Activated naive CD4-positive, alpha-beta T cell treated with Interleukin-2 at 50 U/mL for 16 hours (primary cell): ENCODE data around the gene BAIAP2.
"Not testable (repeated sequence)": the region's sequence is repeated elsewhere in the genome, so short reads cannot be mapped to it uniquely, and the experiment has no call there.

Experiments
- DNase-seq: peaks from one replicate; pipeline ENCODE4 v3.0.0-alpha.2; 2020

BAIAP2 gene

DNA sequence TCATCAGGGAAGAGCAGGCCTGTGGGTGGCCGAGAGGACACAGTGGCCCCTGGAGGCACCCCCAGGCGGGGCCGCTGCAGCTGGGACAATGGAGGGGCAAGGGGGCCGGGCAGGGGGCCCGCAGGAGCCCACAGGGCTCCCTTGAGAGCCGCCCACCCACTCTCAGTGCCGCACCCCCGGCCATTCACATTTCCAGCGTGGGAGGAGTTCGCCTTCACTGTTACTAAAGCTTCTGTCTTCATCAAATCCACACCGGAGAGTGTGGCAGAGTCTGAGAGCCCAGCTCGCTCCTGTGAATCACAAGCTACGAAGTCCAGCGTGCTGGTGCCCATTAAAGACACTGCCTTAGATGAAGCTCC, 109.5 kb downstream of the BAIAP2 start:
- DNase-seq: no peak

DNA sequence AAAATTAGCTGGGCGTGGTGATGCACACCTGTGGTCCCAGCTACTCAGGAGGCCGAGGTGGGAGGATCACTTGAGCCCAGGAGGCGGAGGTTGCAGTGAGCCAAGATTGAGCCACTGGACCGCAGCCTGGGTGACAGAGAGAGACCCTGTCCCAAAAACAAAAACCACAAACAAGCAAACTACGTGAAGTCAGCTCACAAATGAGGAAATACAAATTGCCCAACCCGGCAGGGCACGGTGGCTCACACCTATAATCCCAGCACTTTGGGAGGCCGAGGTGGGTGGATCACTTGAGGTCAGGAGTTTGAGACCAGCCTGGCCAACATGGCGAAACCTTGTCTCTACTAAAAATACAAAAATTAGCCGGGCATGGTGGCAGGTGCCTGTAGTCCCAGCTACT, 111.3 kb downstream of the BAIAP2 start:
- not testable (repeated sequence) for DNase-seq

DNA sequence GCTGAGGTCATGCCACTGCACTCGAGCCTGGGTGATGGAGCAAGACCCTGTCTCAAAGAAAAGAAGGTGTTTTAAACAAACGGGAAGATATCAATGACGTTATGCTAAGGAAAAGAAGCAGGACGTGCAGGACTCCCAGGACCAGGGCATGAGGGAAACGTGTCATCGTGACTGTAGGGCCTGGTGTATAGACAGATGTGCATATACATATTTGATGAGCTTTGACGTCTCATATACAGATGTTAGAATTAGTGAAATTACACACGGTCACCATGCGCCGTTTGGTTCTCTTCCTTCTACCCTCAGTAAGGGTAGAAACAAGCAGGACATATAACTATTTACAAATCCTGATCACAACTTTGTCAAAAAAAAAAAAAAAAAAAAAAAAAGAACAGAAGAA, 112.8 kb downstream of the BAIAP2 start:
- no peak for DNase-seq

DNA sequence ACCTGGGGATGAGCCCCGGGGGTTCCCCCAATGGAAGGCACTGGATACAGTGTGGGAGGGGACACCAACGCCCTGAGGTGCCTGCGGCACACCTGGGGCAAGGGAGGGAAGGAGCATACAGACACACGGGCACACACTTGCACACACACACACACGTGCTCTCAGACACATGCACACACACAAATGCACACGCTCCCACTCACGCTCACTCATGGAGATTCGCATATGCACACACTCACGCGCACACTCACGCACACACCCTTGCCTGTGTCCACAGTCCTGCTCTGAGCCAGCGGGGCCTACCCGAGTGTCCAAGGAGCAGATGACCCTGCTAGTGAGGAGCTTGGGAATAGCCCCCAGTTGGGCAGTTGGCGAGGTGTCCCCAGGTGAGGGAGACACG, 113.6 kb downstream of the BAIAP2 start:
- no peak for DNase-seq

DNA sequence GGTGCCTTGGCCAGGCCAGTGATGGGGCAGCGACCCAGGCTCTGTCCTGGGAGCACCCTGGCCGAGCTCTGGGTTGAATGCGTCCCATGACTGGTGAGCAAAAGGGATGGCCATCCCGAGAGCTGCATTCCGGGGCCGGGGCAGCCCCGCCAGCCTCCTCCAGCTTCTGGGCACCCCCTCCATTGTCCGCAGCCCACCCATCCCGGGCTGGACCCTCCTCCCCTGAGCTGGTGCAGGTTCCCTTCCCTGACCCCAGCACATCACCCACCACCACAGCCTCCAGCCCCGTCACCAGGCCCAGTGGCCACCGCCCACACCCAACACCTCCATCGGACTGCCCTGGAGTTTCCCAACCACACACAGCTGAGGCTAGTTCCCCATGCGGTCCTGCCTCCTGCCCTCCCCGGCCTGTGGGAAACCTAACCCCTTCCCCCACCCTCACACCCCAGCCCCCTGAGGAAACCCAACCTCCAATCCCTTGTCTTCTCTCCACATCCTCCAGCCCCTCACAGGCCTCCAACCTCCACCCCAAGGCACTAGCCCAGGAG, 114.1 kb downstream of the BAIAP2 start:
- DNase-seq: no peak

DNA sequence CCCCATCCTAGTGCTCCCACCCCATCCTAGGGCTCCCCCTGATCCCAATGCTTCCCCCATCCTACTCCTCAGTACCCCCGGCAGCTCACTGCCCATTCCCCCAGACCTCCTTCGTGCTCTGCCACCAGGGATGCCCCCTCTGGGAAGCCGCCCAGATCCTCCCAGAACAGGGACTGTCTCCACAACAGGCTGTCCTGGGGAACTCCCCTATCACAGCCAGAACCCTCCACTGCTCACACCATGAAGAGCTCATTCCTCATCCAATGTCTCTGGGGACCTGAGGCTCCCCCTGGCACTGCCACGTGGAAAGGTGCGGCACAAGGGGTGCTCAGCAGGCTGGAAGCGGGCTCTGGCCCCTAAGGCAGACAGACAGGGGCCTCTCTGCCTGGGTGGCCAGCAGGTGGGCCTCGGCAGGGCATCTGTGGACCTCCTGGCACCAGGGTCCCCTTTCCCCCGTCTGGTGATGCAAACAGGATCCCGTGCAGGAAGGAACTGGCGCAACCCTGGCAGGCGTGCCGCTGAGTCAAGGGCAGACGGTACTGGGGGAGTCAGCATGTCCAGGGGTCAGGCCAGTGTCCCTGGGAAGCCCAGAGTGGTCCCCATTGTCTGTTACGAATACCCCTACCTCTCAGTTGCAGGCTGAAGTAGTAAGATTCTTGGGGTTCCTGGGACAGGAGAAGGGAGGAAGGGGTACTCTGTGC, 115.6 kb downstream of the BAIAP2 start:
- DNase-seq: no peak

DNA sequence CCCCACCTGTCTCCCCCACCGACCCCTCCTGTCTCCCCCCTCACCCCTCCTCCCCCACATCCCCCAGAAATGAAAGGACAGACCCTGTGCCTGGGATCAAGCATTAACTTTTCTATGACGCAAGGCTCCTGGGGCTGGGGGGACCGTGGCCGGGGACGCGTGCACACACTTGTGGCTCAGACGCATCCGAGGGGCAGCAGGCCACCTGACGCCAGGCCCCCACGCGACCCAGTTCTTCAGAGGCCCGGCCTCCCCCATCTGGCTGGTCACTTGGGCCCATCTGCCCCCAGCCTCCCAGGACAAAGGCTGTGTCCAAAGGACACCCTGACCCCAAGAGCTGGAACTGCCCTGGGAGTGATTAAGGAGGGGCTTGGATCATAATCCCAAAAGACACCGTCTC, 116.3 kb downstream of the BAIAP2 start:
- no peak for DNase-seq

DNA sequence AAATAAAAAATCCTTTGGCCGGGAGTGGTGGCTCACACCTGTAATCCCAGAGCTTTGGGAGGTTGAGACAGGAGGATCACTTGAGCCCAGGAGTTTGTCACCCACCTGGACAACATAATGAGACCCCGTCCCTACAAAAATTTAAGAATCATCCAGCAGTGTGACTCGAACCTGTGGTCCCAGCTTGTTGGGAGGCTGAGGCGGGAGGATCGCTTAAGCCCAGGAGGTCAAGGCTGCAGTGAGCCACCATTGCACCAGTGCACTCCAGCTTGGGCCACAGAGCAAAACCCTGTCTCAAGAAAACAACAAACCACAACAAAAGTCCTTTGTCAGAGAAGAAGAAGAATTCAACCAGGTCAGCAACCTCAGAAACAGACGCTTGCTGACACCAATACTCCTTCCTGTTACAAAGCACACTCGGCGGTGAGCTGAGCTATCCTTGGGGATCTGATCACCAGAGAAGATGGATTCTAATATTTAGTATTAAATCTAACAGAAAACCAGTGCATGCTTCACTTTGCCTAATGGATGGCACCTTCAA, 117.4 kb downstream of the BAIAP2 start:
- DNase-seq: no peak

DNA sequence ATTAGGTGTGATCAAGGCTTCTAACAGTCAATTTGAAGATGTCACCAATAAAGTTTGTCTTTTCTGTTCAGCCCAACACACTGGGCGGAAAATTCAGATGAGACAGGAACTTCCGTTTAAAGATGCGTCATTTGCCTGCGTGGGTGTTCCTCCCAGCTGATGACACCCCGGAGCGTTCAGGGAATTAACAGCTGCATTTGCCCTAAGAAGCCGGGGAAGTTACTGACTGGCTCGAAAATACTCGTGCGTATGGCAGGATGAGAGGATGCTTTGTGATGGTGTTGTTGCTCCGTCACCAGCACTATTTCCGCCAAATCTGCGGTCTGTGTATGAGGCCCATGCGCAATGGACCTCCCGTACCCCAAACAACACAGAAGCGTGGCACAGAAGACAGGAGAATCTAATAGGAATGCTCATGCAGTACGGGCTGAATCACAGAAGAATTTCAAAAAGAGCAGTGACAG, 118.4 kb downstream of the BAIAP2 start:
- peak; percentile 47 for DNase-seq

DNA sequence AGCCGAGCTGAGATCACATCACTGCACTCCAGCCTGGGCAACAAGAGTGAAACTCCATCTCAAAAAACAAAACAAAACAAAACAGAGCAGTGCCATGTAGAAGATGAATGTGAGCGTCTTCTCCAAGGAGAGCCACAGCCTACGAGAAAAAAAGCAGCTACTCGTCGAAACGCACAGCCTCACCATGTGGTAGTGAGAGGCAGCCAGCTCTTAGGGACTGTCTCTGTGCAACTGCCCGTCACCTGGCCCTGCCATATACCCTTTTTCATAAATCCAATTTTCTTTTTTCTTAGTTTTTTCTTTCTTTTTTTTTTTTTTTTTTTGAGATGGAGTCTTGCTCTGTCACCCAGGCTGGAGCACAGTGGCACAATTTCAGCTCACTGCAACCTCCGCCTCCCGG, 119.1 kb downstream of the BAIAP2 start:
- not testable (repeated sequence) for DNase-seq

DNA sequence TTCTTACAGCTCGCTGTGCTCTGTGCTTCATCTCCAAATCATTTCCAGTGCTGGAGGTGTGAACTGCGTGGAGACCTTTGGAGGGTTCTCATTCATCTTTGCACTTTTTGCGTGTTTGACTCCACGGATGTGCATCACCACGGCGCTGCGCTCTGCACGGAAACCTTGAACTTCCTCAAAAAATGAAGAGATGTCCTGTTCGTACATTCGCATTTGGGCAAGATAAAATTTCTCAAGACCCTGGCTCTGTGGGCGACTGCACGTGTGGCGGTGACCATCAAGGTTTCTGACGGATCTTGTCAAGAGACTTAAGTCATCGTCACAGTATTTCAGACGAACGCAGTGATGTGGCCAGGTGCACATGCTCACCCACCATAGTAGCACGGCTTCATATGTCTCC, 120.0 kb downstream of the BAIAP2 start:
- no peak for DNase-seq

DNA sequence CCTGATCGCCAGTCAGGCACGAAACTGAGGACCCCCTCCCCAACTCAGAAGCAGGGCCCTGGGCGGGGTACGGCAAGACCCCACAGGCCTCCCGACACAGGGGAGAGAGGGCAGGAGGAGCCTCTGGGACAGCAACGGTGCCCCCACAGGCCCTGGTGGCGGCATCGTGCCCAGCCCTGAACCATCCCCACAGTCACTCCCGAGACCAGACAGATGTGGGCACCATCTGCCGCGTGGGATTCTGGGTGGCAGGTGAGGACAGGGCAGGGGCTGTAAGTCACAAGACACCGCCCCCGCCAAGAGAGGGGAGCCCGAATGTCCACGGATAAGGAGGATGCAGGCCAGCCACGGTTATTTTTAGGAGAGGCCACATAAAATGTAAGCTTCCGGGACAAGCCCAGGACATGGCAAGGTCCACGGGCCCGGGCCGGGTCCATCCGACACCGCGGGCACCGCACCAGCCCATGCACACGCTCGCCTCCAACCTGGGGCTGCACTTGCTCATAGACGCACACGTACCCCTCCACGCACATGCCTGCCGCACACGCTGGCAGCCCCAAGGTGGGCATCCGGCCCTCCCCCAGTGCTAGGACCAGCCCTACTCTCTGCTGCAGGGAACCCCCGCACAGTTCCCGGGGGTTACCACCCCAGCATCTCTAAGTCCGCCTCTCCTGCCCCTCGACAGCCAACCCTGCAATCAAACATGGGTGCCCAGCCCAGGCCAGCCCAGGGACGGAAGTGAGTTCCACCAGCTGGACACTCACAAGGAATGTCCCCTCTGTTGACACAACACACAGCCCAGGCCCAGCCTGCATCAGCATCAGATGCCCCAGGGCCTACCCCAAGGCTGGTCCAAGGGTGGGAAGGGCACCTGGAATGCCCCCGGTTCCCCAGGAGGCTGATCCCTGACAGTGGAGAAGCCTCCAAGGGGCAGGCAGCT, 122.2 kb downstream of the BAIAP2 start:
- no peak for DNase-seq

DNA sequence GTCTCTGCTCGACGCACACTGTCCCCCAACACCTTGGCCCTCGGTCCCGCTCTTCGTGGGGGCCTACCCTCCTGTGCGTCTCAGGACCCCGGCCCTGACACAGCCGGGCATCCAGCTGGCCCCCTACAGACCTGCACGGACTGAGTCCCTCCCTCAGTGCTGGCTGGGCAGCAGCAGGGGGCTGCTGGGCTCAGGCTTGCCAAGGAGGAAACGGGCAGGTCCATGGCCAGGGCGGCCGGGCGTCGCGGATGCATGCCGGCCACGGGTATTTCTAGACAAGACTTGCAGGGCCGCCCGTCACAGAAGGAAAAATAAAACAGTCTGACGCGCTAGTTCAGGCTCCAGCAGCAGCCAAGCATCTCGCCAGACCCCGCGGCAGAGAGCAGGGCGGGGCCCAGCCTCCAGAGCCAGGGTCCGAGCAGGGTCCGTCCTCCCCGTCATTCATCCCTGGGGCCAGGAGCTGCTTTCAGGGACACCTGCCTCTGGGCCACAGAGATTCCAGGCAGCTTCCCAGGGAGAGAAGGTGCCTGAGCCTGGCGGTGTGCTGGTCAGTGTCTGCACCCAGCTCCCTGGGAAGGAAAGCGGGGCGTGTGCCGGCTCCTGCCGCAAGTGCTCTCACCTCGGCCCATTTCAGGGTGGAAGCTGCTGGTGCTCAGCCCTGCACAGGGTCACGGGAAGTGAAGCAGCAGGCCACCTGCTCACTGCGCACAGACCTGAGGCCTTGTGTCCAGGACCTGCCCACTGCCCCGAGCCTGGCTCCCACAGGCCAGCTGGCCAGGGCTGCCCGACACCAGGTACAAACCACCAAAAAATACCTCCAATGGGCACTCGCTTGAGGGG, 123.1 kb downstream of the BAIAP2 start:
- DNase-seq: no peak

DNA sequence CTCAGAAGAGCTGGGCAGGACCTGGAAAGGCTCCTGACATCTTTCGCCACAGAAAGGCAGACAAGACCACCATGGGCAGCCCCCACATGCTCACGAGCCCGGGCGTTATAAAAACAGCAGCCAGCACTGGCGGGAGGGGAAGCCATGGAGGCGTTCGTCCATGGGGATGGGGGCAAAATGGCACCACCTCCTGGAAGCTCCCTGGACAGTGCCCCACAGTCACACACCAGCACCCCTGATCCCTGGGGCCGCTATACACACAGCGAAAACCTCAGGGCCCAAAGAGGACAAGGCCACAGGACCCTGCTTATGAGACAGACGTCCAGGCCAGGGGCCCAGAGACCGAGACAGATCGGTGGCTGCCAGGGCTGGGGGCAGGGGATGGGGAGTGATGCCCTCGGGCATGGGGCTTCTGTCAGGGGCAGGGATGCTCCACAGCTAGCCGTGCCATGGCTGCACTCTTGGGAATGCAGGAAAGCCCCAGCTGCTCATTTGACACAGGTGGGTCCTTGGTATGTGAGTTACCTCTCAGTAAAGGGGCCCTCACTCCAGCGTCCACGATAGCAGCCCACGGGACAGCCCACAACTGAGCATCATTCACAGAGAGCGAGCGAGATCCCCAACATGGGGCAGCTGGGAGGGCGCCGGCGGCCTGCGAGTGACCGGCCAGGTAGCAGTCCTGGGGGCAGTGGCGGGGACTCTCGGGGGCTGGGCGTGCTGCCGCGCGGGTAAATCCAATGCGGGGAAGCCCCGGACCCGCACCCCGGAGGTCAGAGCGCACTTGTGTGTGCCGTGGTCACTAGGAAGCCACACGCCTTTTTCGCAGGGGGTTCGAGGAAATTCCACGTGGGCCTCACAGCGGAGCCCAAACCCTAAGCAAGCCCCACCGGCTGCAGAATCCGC, 124.0 kb downstream of the BAIAP2 start:
- DNase-seq: no peak

DNA sequence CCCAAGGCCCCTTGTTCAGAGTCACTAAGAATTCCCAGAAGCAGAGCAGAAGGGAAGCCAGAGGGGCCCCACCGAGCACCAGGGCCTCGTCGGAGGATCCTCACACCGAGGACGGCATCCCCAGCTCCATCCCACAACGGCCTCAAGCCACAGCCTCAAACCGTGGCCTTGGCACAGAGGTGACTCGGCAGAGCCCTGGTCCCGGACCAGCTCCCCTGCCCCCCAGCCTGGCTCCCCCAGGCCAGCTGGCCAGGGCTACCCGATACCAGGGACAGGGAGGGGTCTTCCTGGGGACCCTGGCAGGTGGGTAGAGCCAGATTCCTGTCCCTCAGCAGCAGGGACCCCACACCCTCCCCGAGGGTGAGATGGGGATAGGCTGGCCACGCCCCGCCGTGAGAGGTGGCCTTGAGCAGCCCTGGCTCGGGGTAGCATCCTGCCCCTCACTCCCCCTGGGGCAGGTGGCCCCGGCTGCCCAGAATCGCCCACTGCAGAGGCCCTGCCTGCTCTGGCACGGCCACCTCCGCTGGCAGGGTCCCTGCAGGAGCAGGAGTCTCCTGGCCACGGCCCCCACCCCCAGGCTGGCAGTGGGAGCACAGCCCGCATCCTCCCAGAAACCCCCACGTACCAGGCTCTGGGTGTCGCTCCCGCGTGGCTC, 124.8 kb downstream of the BAIAP2 start:
- DNase-seq: no peak

DNA sequence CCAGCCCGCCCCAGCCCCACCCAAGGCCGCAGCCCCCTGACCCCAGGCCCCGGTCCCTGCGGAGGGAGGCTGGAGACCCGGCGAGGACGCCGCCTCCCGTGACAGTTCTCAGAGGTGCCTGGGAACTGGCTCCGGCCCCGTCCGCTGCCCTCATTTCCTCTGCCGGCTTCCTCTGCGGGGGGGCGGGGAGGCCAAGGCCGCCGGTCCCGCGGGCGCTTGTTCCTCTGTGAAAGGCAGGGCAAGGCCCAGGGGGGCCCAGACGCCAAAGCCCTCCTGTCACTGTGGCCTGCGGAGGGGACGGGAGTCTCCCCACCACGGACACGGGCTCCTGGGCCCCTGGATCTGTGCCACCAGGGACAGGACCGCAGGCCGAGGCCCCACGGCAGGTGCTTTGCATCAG, 125.4 kb downstream of the BAIAP2 start:
- DNase-seq: no peak

DNA sequence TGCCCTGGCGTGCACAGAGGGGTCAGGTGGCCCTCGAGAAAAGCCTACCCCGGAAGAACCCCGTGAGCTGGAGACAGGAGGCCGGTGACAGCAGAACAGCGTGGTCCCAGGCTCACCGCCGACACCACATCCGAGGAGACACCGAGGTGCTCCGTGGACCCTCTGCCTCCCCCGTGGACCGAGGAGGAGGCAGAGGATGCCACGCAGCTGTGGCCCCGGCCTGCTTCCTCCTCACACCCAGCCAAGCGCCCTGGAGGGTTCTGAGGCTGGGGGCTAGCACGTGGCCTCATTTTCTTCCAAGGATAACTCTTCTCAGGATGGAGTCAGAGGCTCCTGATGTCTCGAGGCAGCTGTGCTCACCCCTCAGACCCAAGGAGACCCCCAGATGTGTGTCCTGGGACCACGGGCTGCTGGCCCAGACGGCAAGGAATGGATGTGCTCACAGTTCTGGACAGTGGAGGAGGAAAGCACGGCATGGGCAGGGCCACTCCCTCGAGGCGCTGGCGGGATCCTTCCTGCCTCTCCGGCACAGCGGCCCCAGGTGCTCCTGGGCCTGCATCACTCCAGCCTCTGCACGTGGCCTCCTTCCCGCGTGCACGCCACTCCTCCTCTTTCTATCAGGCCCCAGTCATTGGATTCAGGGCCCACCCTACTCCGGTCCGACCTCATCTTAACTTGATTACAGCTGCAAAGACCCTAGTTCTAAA, 125.9 kb downstream of the BAIAP2 start:
- no peak for DNase-seq

DNA sequence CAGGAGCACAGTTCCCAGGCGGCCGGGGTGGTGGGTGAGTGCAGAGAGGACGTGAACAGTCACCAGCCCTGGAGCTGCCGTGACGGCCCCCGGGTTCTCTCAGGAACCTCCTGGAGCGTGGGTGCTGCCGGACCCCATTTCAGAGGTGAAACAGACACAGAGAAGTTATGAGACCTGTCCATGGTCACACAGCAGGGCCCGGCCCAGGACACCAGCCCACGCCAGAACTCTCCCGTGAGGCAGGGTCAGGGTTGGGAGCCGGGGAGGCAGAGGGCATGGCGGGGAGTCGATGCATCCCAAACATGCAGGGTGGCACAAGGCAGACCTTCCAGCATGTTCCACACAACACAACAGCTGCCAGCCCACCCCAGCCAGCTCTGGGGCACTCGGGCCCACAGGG, 126.6 kb downstream of the BAIAP2 start:
- DNase-seq: no peak

DNA sequence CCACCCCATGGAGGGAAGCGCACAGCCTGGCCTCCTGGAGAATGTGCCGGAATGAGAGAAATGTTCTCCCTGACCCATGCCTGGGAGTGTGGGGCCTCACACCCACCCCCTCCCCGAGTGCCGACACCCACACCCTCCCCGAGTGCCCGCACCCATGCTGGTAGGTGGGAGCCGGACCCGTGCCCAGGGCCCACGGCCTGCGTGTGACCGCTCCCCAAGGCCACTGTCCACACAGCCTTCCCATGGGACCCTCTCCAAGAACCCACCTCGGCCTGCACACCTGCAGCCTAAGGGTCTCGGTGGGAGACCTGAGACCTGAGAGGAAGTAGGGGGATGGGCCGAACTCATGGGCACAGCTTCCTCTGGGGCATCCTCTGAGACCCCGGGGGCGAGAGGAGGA, 127.0 kb downstream of the BAIAP2 start:
- DNase-seq: no peak

DNA sequence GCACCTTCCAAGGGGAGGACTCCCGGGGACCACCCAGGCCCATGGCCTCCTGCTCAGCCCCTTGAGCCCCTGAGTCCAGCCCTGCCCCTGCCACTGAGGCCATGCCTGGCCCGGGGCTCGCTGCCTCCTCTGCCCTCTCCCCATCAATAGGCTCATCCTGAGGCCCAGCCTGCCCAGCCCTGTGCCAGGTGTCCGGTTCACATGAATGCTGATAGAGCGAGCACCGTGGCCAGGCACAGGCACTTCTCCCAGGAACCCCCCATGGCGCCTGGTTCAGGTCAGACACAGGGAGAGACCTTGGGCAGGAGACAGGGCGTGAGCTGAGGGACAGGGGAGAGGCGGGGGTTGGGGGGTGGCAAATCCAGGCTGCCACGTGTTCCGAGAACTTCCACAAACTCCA, 127.5 kb downstream of the BAIAP2 start:
- no peak for DNase-seq
